Effector memory CD8-positive, alpha-beta T cell (primary cell): Measurements from ENCODE around the gene CDH4.

Experiments
- ATAC-seq: fragments of 150-1000 bp; cut with Tn5 transposase; replicated peaks from 2 replicates; pipeline ENCODE4 v1.10.0; 2021; ENCODE audit warnings: mild to moderate bottlenecking, moderate library complexity
- DNase-seq, 3 experiments: peaks; one replicate each; pipeline ENCODE4 v3.0.0; 2021
- H3K27ac Mint-ChIP-seq, 2 donors: one replicate each; pipeline ENCODE4 v1.8.0; 2022; ENCODE audit warnings: mild to moderate bottlenecking in 2 of 2, mixed read lengths in 2 of 2, moderate library complexity in 2 of 2
- H3K27me3 Mint-ChIP-seq, 2 donors: one replicate each; pipeline ENCODE4 v1.8.0; 2022; ENCODE audit warnings: mixed read lengths in 2 of 2
- H3K36me3 Mint-ChIP-seq: one replicate; pipeline ENCODE4 v1.8.0; 2022; ENCODE audit warnings: mild to moderate bottlenecking, moderate library complexity, mixed read lengths; ENCODE audit not compliant: insufficient read depth
- H3K4me1 Mint-ChIP-seq, 2 donors: one replicate each; pipeline ENCODE4 v1.8.0; 2022; ENCODE audit warnings: low read depth in 2 of 2, mixed read lengths in 2 of 2
- H3K4me3 Mint-ChIP-seq, 2 donors: one replicate each; pipeline ENCODE4 v1.8.0; 2022; ENCODE audit warnings: mild to moderate bottlenecking in 2 of 2, mixed read lengths in 2 of 2, moderate library complexity in 2 of 2
- H3K9me3 Mint-ChIP-seq, 2 donors: one replicate each; pipeline ENCODE4 v1.8.0; 2022; ENCODE audit warnings: mixed read lengths in 2 of 2

The CDH4 gene

GRCh38 chr20:61562897-61563504 lies 310.9 kb downstream of the CDH4 start:
- no peak for ATAC-seq
- Mint-ChIP-seq H3K27ac (no peak overlapping the region), H3K9me3 (no peaks in the 10 kb centered on the region), H3K4me1 (no peaks in the 10 kb centered on the region), H3K36me3 (no peaks in the 10 kb centered on the region), H3K27me3 (no peaks in the 10 kb centered on the region), H3K4me3 (no peak overlapping the region)
- DNase-seq: no peak

GRCh38 chr20:61564628-61565027 lies 312.6 kb downstream of the CDH4 start:
- H3K9me3 Mint-ChIP-seq: no peaks in the 10 kb centered on the region
- H3K4me1 Mint-ChIP-seq: no peaks in the 10 kb centered on the region
- H3K27ac Mint-ChIP-seq: no peak overlapping the region
- no peak for DNase-seq
- ATAC-seq: no peak
- no peak overlapping the region for H3K4me3 Mint-ChIP-seq
- no peaks in the 10 kb centered on the region for H3K27me3 Mint-ChIP-seq
- H3K36me3 Mint-ChIP-seq: no peaks in the 10 kb centered on the region

GRCh38 chr20:61565791-61566190 lies 313.7 kb downstream of the CDH4 start:
- DNase-seq (no peak), ATAC-seq (no peak)
- Mint-ChIP-seq H3K4me1 (no peaks in the 10 kb centered on the region), H3K36me3 (no peaks in the 10 kb centered on the region), H3K27ac (no peak overlapping the region), H3K27me3 (no peaks in the 10 kb centered on the region), H3K4me3 (no peak overlapping the region), H3K9me3 (no peaks in the 10 kb centered on the region)

GRCh38 chr20:61566691-61567090 lies 314.6 kb downstream of the CDH4 start:
- no peaks in the 10 kb centered on the region for H3K36me3 Mint-ChIP-seq
- no peaks in the 10 kb centered on the region for H3K27me3 Mint-ChIP-seq
- no peak overlapping the region for H3K4me3 Mint-ChIP-seq
- no peaks in the 10 kb centered on the region for H3K4me1 Mint-ChIP-seq
- no peak for DNase-seq
- H3K27ac Mint-ChIP-seq: no peak overlapping the region
- no peaks in the 10 kb centered on the region for H3K9me3 Mint-ChIP-seq
- ATAC-seq: no peak

- H3K27ac Mint-ChIP-seq: no peak overlapping the region
- ATAC-seq (no peak), DNase-seq (no peak)
- H3K4me1 Mint-ChIP-seq: no peaks in the 10 kb centered on the region
- no peaks in the 10 kb centered on the region for H3K36me3 Mint-ChIP-seq
- H3K9me3 Mint-ChIP-seq: no peaks in the 10 kb centered on the region
- no peak overlapping the region for H3K4me3 Mint-ChIP-seq
- H3K27me3 Mint-ChIP-seq: no peaks in the 10 kb centered on the region
Observed at GRCh38 chr20:61567204-61567603, 315.1 kb downstream of the CDH4 start.

GRCh38 chr20:61569825-61570224 lies 317.8 kb downstream of the CDH4 start:
- no peaks in the 10 kb centered on the region for H3K4me1 Mint-ChIP-seq

GRCh38 chr20:61570646-61571195 lies 318.7 kb downstream of the CDH4 start:
- ATAC-seq (no peak), DNase-seq (no peak)
- H3K4me1 Mint-ChIP-seq: no peaks in the 10 kb centered on the region
- no peaks in the 10 kb centered on the region for H3K9me3 Mint-ChIP-seq
- H3K27me3 Mint-ChIP-seq: peaks cover 6 to 8% of the 10 kb centered on the region in 2 donors
- no peak overlapping the region for H3K27ac Mint-ChIP-seq
- H3K36me3 Mint-ChIP-seq: no peaks in the 10 kb centered on the region
- H3K4me3 Mint-ChIP-seq: no peak overlapping the region

More at GRCh38 chr20:61569825-61570224, 317.8 kb downstream of the CDH4 start:
- Mint-ChIP-seq H3K27me3 (peaks cover 6 to 8% of the 10 kb centered on the region in 2 donors), H3K9me3 (no peaks in the 10 kb centered on the region), H3K4me3 (no peak overlapping the region), H3K27ac (no peak overlapping the region), H3K36me3 (no peaks in the 10 kb centered on the region)
- ATAC-seq (no peak), DNase-seq (no peak)

- Mint-ChIP-seq H3K27me3 (peaks cover 6 to 8% of the 10 kb centered on the region in 2 donors), H3K4me1 (no peaks in the 10 kb centered on the region), H3K4me3 (no peak overlapping the region), H3K36me3 (no peaks in the 10 kb centered on the region), H3K27ac (no peak overlapping the region), H3K9me3 (no peaks in the 10 kb centered on the region)
- DNase-seq (no peak), ATAC-seq (no peak)
Observed at GRCh38 chr20:61571221-61571620, 319.2 kb downstream of the CDH4 start.

- DNase-seq (no peak), ATAC-seq (no peak)
- no peaks in the 10 kb centered on the region for H3K36me3 Mint-ChIP-seq
- H3K9me3 Mint-ChIP-seq: no peaks in the 10 kb centered on the region
- no peak overlapping the region for H3K4me3 Mint-ChIP-seq
- no peaks in the 10 kb centered on the region for H3K4me1 Mint-ChIP-seq
- H3K27me3 Mint-ChIP-seq: peaks cover 6 to 8% of the 10 kb centered on the region in 2 donors
- H3K27ac Mint-ChIP-seq: no peak overlapping the region
Observed at GRCh38 chr20:61571916-61572711, 320.1 kb downstream of the CDH4 start.

GRCh38 chr20:61572789-61573188 lies 320.7 kb downstream of the CDH4 start:
- Mint-ChIP-seq H3K9me3 (no peaks in the 10 kb centered on the region), H3K27ac (no peak overlapping the region), H3K4me3 (no peak overlapping the region), H3K27me3 (peaks cover 6 to 8% of the 10 kb centered on the region in 2 donors), H3K4me1 (no peaks in the 10 kb centered on the region), H3K36me3 (no peaks in the 10 kb centered on the region)
- ATAC-seq (no peak), DNase-seq (no peak)

GRCh38 chr20:61573415-61574305 lies 321.6 kb downstream of the CDH4 start:
- Mint-ChIP-seq H3K4me3 (no peak overlapping the region), H3K27ac (no peak overlapping the region), H3K27me3 (peaks cover 6 to 8% of the 10 kb centered on the region in 2 donors), H3K4me1 (no peaks in the 10 kb centered on the region), H3K36me3 (no peaks in the 10 kb centered on the region), H3K9me3 (no peaks in the 10 kb centered on the region)
- DNase-seq (no peak), ATAC-seq (no peak)

GRCh38 chr20:61575151-61575937 lies 323.3 kb downstream of the CDH4 start:
- DNase-seq: no peak
- peaks cover 6 to 8% of the 10 kb centered on the region in 2 donors for H3K27me3 Mint-ChIP-seq
- no peaks in the 10 kb centered on the region for H3K9me3 Mint-ChIP-seq
- no peaks in the 10 kb centered on the region for H3K4me1 Mint-ChIP-seq
- no peak overlapping the region for H3K27ac Mint-ChIP-seq
- no peak overlapping the region for H3K4me3 Mint-ChIP-seq
- no peaks in the 10 kb centered on the region for H3K36me3 Mint-ChIP-seq
- no peak for ATAC-seq

- no peaks in the 10 kb centered on the region for H3K36me3 Mint-ChIP-seq
- H3K27ac Mint-ChIP-seq: no peak overlapping the region
- DNase-seq (no peak), ATAC-seq (no peak)
- peaks cover 6 to 8% of the 10 kb centered on the region in 2 donors for H3K27me3 Mint-ChIP-seq
- H3K4me3 Mint-ChIP-seq: no peak overlapping the region
- H3K9me3 Mint-ChIP-seq: no peaks in the 10 kb centered on the region
- no peaks in the 10 kb centered on the region for H3K4me1 Mint-ChIP-seq
Observed at GRCh38 chr20:61576372-61576771, 324.3 kb downstream of the CDH4 start.
